K562 (cell line): ENCODE data around the gene ZDHHC14. TPM values are rescaled to one million over a fixed set of nuclear protein-coding genes. Genes with fewer than 3 reads are reported as not detected.
A peak's percentile ranks its signal among the peaks of the same experiment; 100 is the strongest.

Experiments
- ETS2 ChIP-seq: IDR thresholded peaks from 2 replicates; pipeline ENCODE4 v1.6.1; 2016; ENCODE audit warnings: borderline replicate concordance, missing genetic modification characterization, mild to moderate bottlenecking, moderate library complexity, missing compliant biosample characterization; ENCODE audit not compliant: poor library complexity, severe bottlenecking
- GTF2E2 ChIP-seq: fragments of 200-800 bp; sonication (Bioruptor generic); IDR thresholded peaks from 2 replicates; pipeline ENCODE4 v1.6.1; 2016; ENCODE audit warnings: missing genetic modification characterization, missing compliant biosample characterization
- HDAC6 ChIP-seq: IDR thresholded peaks from 2 replicates; pipeline ENCODE4 v1.6.1; 2012; ENCODE audit warnings: low read depth, mild to moderate bottlenecking, control low read depth, inconsistent platforms, low read length, moderate library complexity
- HMGXB4 ChIP-seq: sonication (generic); formaldehyde crosslinking; IDR thresholded peaks from 2 replicates; pipeline ENCODE4 v1.8.1; 2023; ENCODE audit warnings: mild to moderate bottlenecking, missing genetic modification reagents
- HSF4 ChIP-seq: fragments of 250-450 bp; sonication (Bioruptor Pico); IDR thresholded peaks from 2 replicates; pipeline ENCODE4 v2.1.2; 2022; ENCODE audit warnings: mild to moderate bottlenecking, moderate library complexity, borderline replicate concordance
- NR2C2 ChIP-seq, 2 experiments: fragments of 200-800 bp in 1 of 2; sonication (Bioruptor generic) in 1 of 2; sonication (generic) in 1 of 2; formaldehyde crosslinking in 1 of 2; IDR thresholded peaks; 2 replicates each; pipeline versions ENCODE4 v1.6.1 to v1.8.0; 2016 to 2022; ENCODE audit warnings: mild to moderate bottlenecking in 1 of 2, missing compliant biosample characterization in 1 of 2, missing genetic modification characterization in 1 of 2, missing genetic modification reagents in 1 of 2
- PHF20 ChIP-seq: fragments of 450-650 bp; IDR thresholded peaks from 2 replicates; pipeline ENCODE4 v1.6.1; 2018; ENCODE audit not compliant: partially characterized antibody
- RFX7 ChIP-seq: fragments of 250-450 bp; sonication (Bioruptor Pico); IDR thresholded peaks from 2 replicates; pipeline ENCODE4 v1.5.1; 2021; ENCODE audit warnings: mild to moderate bottlenecking
- SMARCB1 ChIP-seq: IDR thresholded peaks from 2 replicates; pipeline ENCODE4 v1.6.1; 2011; ENCODE audit warnings: improper control_type of control experiment, low read depth; ENCODE audit not compliant: insufficient read length
- SNIP1 ChIP-seq: fragments of 450-650 bp; IDR thresholded peaks from 2 replicates; pipeline ENCODE4 v1.7.1; 2017; ENCODE audit warnings: low read depth, mild to moderate bottlenecking
- TAF9B ChIP-seq: fragments of 450-650 bp; IDR thresholded peaks from 2 replicates; pipeline ENCODE4 v1.6.1; 2018; ENCODE audit warnings: mild to moderate bottlenecking; ENCODE audit not compliant: partially characterized antibody
- XRCC4 ChIP-seq: IDR thresholded peaks from one replicate; pipeline ENCODE4 v1.6.1; 2011; ENCODE audit not compliant: insufficient read depth, insufficient read length; ENCODE audit errors: extremely low read depth
- YY1 ChIP-seq, 3 experiments: IDR thresholded peaks; 2 replicates each; pipeline ENCODE4 v1.6.1; 2011; ENCODE audit warnings: low read length in 2 of 3, mild to moderate bottlenecking in 2 of 3, moderate library complexity in 2 of 3, borderline replicate concordance in 1 of 3, control low read depth in 1 of 3, low read depth in 1 of 3; ENCODE audit not compliant: insufficient read depth in 3 of 3, insufficient replicate concordance in 2 of 3, control insufficient read depth in 1 of 3, insufficient read length in 1 of 3; ENCODE audit errors: extremely low read depth in 1 of 3
- ZBTB1 ChIP-seq: sonication (generic); formaldehyde crosslinking; IDR thresholded peaks from 2 replicates; pipeline ENCODE4 v1.8.1; 2023; ENCODE audit warnings: missing genetic modification reagents, low read depth, mild to moderate bottlenecking, borderline replicate concordance
- ZNF253 ChIP-seq: fragments of 250-450 bp; sonication (Bioruptor Pico); conservative IDR thresholded peaks from 2 replicates; pipeline ENCODE4 v1.6.1; 2021; ENCODE audit warnings: mild to moderate bottlenecking
- polyA plus RNA-seq, 8 experiments: library from polyadenylated mRNA; depleted of rRNA in 4 of 8; stranded (reverse) in 5 of 8; unstranded in 3 of 8; fragments of >200 nt; fragmentation: Nextera tagmentation in 2 of 8; fragmentation: Illumina TruSeq in 1 of 8; extraction: Ambion mirVana in 2 of 8; extraction: Trizol in 1 of 8; gene quantifications; 2 replicates each; pipeline versions ENCODE4 v1.2.1 to v1.2.3, GENCODE V29; 2011 to 2014; ENCODE audit warnings: inconsistent platforms in 1 of 8, missing spikeins in 1 of 8
- total RNA-seq, 7 experiments: library from RNA; depleted of rRNA in 6 of 7; stranded (reverse); fragments of >200 nt in 6 of 7; fragmentation: Illumina TruSeq in 2 of 7; extraction: Trizol in 2 of 7; gene quantifications; 2 replicates each; pipeline versions ENCODE4 v1.2.1 to v1.2.3, GENCODE V29; 2011 to 2021; ENCODE audit warnings: low replicate concordance in 1 of 7
- TF ChIP-seq, protein P1 (sequence below), 3 experiments: fragments of 200-800 bp in 1 of 3; fragments of 250-450 bp in 1 of 3; fragments of 450-650 bp in 1 of 3; sonication (Bioruptor Pico) in 1 of 3; sonication (Bioruptor generic) in 1 of 3; formaldehyde crosslinking in 1 of 3; IDR thresholded peaks; 2 replicates each; pipeline versions ENCODE4 v1.6.1 to v1.8.0; 2016 to 2022; ENCODE audit warnings: mild to moderate bottlenecking in 2 of 3, missing genetic modification characterization in 2 of 3, missing compliant biosample characterization in 1 of 3, moderate library complexity in 1 of 3
- TF ChIP-seq, protein P2 (sequence below): fragments of 450-650 bp; IDR thresholded peaks from 2 replicates; pipeline ENCODE4 v1.6.1; 2018; ENCODE audit warnings: mild to moderate bottlenecking, low read depth; ENCODE audit not compliant: partially characterized antibody

Gene ZDHHC14
- total and polyA plus RNA-seq, 9 of the 15 experiments (the other 6 are each of a cell fraction or from before 2014, with no cell fraction given), result 0.92 to 23.1 (median 13.8) TPM

DNA sequence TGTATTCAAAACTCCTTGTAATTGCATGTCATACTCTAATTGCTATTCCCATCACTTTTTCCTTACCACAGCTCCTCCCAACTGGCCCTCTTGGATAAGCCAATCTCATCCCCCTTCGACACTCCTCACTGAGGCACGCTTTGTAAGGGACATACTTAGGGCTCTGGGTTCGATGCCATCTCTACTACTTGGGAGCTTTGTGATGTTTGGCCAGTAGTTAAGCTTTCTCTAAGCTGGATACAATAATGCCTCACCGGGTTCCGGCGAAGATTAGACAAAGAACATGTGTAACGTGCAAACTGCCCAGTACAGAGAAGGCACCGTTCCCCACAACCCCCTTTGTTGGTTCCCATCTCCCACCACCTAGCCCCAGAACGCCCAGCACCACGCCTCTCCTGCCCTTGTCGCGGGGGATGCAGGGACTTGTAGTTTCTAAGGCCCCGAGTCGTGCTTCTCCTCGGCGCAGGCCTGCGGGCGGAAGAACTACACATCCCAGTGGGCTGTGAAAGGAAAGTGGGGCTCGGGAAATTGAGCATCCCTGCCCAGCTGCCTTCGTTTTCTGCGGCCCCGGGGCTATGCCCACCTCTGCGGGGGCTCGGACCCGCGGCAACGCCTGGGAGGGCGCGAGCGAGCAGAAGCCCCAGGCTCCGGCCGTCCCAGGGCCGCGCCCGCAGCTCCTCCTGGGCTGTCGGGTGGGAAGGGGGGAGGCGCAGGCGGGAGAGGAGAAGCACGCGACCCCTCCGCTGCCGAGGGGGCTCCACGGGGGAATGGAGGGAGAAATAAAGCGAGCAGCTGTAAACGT lies 1.1 kb upstream of the ZDHHC14 start (continued):
- TF ChIP-seq, protein P1, sequence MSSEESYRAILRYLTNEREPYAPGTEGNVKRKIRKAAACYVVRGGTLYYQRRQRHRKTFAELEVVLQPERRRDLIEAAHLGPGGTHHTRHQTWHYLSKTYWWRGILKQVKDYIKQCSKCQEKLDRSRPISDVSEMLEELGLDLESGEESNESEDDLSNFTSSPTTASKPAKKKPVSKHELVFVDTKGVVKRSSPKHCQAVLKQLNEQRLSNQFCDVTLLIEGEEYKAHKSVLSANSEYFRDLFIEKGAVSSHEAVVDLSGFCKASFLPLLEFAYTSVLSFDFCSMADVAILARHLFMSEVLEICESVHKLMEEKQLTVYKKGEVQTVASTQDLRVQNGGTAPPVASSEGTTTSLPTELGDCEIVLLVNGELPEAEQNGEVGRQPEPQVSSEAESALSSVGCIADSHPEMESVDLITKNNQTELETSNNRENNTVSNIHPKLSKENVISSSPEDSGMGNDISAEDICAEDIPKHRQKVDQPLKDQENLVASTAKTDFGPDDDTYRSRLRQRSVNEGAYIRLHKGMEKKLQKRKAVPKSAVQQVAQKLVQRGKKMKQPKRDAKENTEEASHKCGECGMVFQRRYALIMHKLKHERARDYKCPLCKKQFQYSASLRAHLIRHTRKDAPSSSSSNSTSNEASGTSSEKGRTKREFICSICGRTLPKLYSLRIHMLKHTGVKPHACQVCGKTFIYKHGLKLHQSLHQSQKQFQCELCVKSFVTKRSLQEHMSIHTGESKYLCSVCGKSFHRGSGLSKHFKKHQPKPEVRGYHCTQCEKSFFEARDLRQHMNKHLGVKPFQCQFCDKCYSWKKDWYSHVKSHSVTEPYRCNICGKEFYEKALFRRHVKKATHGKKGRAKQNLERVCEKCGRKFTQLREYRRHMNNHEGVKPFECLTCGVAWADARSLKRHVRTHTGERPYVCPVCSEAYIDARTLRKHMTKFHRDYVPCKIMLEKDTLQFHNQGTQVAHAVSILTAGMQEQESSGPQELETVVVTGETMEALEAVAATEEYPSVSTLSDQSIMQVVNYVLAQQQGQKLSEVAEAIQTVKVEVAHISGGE (CRISPR knock-in tag; IDR thresholded peaks at IDR 0.05), result peak in 1 of 3 experiments; percentile 70; a peak in 2 of 6 replicates
- TF ChIP-seq HSF4 (CRISPR knock-in tag) (no peak), NR2C2 (CRISPR knock-in tag; IDR thresholded peaks at IDR 0.05) (0 out of 2 replicates have a peak, but pooled peaks have one; percentile 59), NR2C2 (tag; IDR thresholded peaks at IDR 0.05) (peak; percentile 86), HDAC6 (no peak), HMGXB4 (CRISPR knock-in tag) (no peak), SNIP1 (no peak), RFX7 (peak; percentile 11; the same call in 1 of the 2 replicates), SMARCB1 (no peak), ZNF253 (CRISPR knock-in tag) (no peak), GTF2E2 (tag) (no peak), ZBTB1 (CRISPR knock-in tag) (no peak), YY1 (IDR thresholded peaks at IDR 0.05; ENCODE audit: borderline replicate concordance in 1 of 3, control insufficient read depth in 1 of 3, extremely low read depth in 1 of 3, insufficient read depth in 3 of 3, insufficient read length in 1 of 3, insufficient replicate concordance in 2 of 3, low read depth in 1 of 3, low read length in 2 of 3) (no peak), PHF20 (no peak), XRCC4 (no peak), ETS2 (tag) (no peak), TAF9B (no peak)
- TF ChIP-seq, protein P2, sequence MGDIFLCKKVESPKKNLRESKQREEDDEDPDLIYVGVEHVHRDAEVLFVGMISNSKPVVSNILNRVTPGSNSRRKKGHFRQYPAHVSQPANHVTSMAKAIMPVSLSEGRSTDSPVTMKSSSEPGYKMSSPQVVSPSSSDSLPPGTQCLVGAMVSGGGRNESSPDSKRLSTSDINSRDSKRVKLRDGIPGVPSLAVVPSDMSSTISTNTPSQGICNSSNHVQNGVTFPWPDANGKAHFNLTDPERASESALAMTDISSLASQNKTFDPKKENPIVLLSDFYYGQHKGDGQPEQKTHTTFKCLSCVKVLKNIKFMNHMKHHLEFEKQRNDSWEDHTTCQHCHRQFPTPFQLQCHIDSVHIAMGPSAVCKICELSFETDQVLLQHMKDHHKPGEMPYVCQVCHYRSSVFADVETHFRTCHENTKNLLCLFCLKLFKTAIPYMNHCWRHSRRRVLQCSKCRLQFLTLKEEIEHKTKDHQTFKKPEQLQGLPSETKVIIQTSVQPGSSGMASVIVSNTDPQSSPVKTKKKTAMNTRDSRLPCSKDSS, result no peak
